H9 (cell line): ENCODE measurements around the gene OSBPL1A. TPM values are rescaled to one million over a fixed set of nuclear protein-coding genes. Genes with fewer than 3 reads are reported as not detected.

Source experiments
- DNase-seq: peaks from one replicate; pipeline ENCODE4 v3.0.0-alpha.2; 2017
- H2AFZ ChIP-seq: one replicate; pipeline ENCODE4 v1.6.1; 2013; ENCODE audit warnings: mild to moderate bottlenecking, low read length, control low read depth, moderate library complexity
- H2AK5ac ChIP-seq: 2 replicates; pipeline ENCODE4 v1.6.1; 2013; ENCODE audit warnings: low read length, control low read depth, mixed read lengths; ENCODE audit not compliant: insufficient read length
- H2BK120ac ChIP-seq: one replicate; pipeline ENCODE4 v1.6.1; 2013; ENCODE audit warnings: low read depth, mild to moderate bottlenecking, low read length, control low read depth, inconsistent platforms; ENCODE audit not compliant: poor library complexity, severe bottlenecking
- H2BK12ac ChIP-seq: 2 replicates; pipeline ENCODE4 v1.6.1; 2013; ENCODE audit warnings: low read length, control low read depth, mixed read lengths, low read depth; ENCODE audit not compliant: insufficient read length
- H2BK15ac ChIP-seq: 2 replicates; pipeline ENCODE4 v1.6.1; 2013; ENCODE audit warnings: low read depth, low read length, control low read depth
- H2BK20ac ChIP-seq: one replicate; pipeline ENCODE4 v1.6.1; 2013; ENCODE audit warnings: low read depth, mild to moderate bottlenecking, low read length, control low read depth, inconsistent platforms; ENCODE audit not compliant: poor library complexity, severe bottlenecking
- H2BK5ac ChIP-seq: 2 replicates; pipeline ENCODE4 v1.6.1; 2013; ENCODE audit warnings: low read length, control low read depth, mixed read lengths; ENCODE audit not compliant: insufficient read length
- H3K14ac ChIP-seq: 2 replicates; pipeline ENCODE4 v1.6.1; 2013; ENCODE audit warnings: low read length, control low read depth; ENCODE audit not compliant: insufficient read depth
- H3K18ac ChIP-seq: 2 replicates; pipeline ENCODE4 v1.6.1; 2013; ENCODE audit warnings: low read depth, mild to moderate bottlenecking, mixed read lengths, low read length, control low read depth; ENCODE audit not compliant: insufficient read length
- H3K23ac ChIP-seq: 2 replicates; pipeline ENCODE4 v1.6.1; 2013; ENCODE audit warnings: low read length, control low read depth, mixed read lengths, low read depth; ENCODE audit not compliant: insufficient read length
- H3K23me2 ChIP-seq: 2 replicates; pipeline ENCODE4 v1.6.1; 2013; ENCODE audit warnings: low read depth, mild to moderate bottlenecking, mixed read lengths, low read length, control low read depth; ENCODE audit not compliant: insufficient read length, poor library complexity, severe bottlenecking
- H3K27ac ChIP-seq: 2 replicates; pipeline ENCODE4 v1.5.1; 2013; ENCODE audit warnings: low read length, control low read depth, mixed read lengths, low read depth; ENCODE audit not compliant: insufficient read length
- H3K27me3 ChIP-seq: 2 replicates; pipeline ENCODE4 v1.6.1; 2013; ENCODE audit warnings: low read length, control low read depth, inconsistent platforms; ENCODE audit not compliant: insufficient read depth
- H3K4ac ChIP-seq: 2 replicates; pipeline ENCODE4 v1.6.1; 2013; ENCODE audit warnings: low read depth, mild to moderate bottlenecking, control low read depth, inconsistent platforms, low read length, moderate library complexity
- H3K4me1 ChIP-seq: 2 replicates; pipeline ENCODE4 v1.6.1; 2013; ENCODE audit warnings: low read length, control low read depth, inconsistent platforms; ENCODE audit not compliant: insufficient read depth
- H3K4me2 ChIP-seq: 2 replicates; pipeline ENCODE4 v1.6.1; 2013; ENCODE audit warnings: low read length, control low read depth, mixed read lengths; ENCODE audit not compliant: insufficient read length, insufficient read depth
- H3K56ac ChIP-seq: 2 replicates; pipeline ENCODE4 v1.6.1; 2013; ENCODE audit warnings: low read depth, mild to moderate bottlenecking, mixed read lengths, low read length, control low read depth; ENCODE audit not compliant: insufficient read length
- H3K79me1 ChIP-seq: 2 replicates; pipeline ENCODE4 v1.6.1; 2013; ENCODE audit warnings: low read depth, mild to moderate bottlenecking, moderate library complexity, low read length, control low read depth, inconsistent platforms; ENCODE audit not compliant: insufficient read depth, poor library complexity, severe bottlenecking
- H3K79me2 ChIP-seq: 2 replicates; pipeline ENCODE4 v1.6.1; 2013; ENCODE audit warnings: low read length, control low read depth, inconsistent platforms; ENCODE audit not compliant: insufficient read depth
- H3K9ac ChIP-seq: 2 replicates; pipeline ENCODE4 v1.6.1; 2013; ENCODE audit warnings: low read length, control low read depth, mixed read lengths; ENCODE audit not compliant: insufficient read length; ENCODE audit errors: extremely low read depth
- H3K9me3 ChIP-seq: one replicate; pipeline ENCODE4 v1.6.1; 2013; ENCODE audit warnings: low read depth, low read length, inconsistent platforms; ENCODE audit not compliant: control insufficient read depth
- H3T11ph ChIP-seq: one replicate; pipeline ENCODE4 v1.6.1; 2013; ENCODE audit warnings: mild to moderate bottlenecking, low read length, control low read depth, inconsistent platforms
- H4K20me1 ChIP-seq: one replicate; pipeline ENCODE4 v1.6.1; 2013; ENCODE audit not compliant: control insufficient read depth, insufficient read length, insufficient read depth
- H4K5ac ChIP-seq: 2 replicates; pipeline ENCODE4 v1.6.1; 2013; ENCODE audit warnings: low read depth, mild to moderate bottlenecking, mixed read lengths, low read length, control low read depth; ENCODE audit not compliant: insufficient read length
- H4K8ac ChIP-seq: replicated peaks from 2 replicates; pipeline ENCODE4 v1.6.1; 2013; ENCODE audit warnings: low read length, control low read depth, mixed read lengths, low read depth; ENCODE audit not compliant: insufficient read length
- H4K91ac ChIP-seq: 2 replicates; pipeline ENCODE4 v1.6.1; 2013; ENCODE audit warnings: low read depth, mild to moderate bottlenecking, moderate library complexity, mixed read lengths, low read length, control low read depth; ENCODE audit not compliant: insufficient read length
- H3K27ac Mint-ChIP-seq, 3 experiments: 2 replicates in 2 of 3; 3 replicates in 1 of 3; pipeline ENCODE4 v1.8.0; 2020 to 2021; ENCODE audit warnings: mixed read lengths in 3 of 3, mild to moderate bottlenecking in 1 of 3, moderate library complexity in 1 of 3
- H3K27me3 Mint-ChIP-seq: 2 replicates; pipeline ENCODE4 v1.8.0; 2021; ENCODE audit warnings: low read depth, mild to moderate bottlenecking, moderate library complexity, mixed read lengths
- H3K36me3 Mint-ChIP-seq, 3 experiments: 2 replicates in 2 of 3; 3 replicates in 1 of 3; pipeline ENCODE4 v1.8.0; 2020 to 2021; ENCODE audit warnings: low read depth in 3 of 3, mixed read lengths in 3 of 3; ENCODE audit not compliant: insufficient read depth in 1 of 3
- H3K4me1 Mint-ChIP-seq, 2 experiments: 2 replicates each; pipeline ENCODE4 v1.8.0; 2020; ENCODE audit warnings: mixed read lengths in 2 of 2
- H3K4me3 Mint-ChIP-seq, 2 experiments: 2 replicates in 1 of 2; 3 replicates in 1 of 2; pipeline ENCODE4 v1.8.0; 2020 to 2021; ENCODE audit warnings: mild to moderate bottlenecking in 2 of 2, mixed read lengths in 2 of 2, moderate library complexity in 1 of 2
- H3K9me3 Mint-ChIP-seq, 2 experiments: 2 replicates in 1 of 2; 3 replicates in 1 of 2; pipeline ENCODE4 v1.8.0; 2020; ENCODE audit warnings: mild to moderate bottlenecking in 2 of 2, mixed read lengths in 2 of 2, moderate library complexity in 1 of 2
- CTCF ChIP-seq: fragments of 200-600 bp; sonication (generic); conservative IDR thresholded peaks from 3 replicates; pipeline ENCODE4 v1.8.0; 2021; ENCODE audit warnings: antibody characterized with exemption, mild to moderate bottlenecking
- WGBS: extraction: QIAGEN DNeasy Blood & Tissue Kit; methylation state at CpG from one replicate; pipeline ENCODE4 v1.1.7; 2013; ENCODE audit warnings: missing lambda C conversion rate, low lambda C conversion rate, mixed read lengths; ENCODE audit not compliant: insufficient read length; ENCODE audit errors: extremely low coverage; 5-methylcytosine and 5-hydroxymethylcytosine counted together
- total RNA-seq: library from RNA; stranded (reverse); gene quantifications from 2 replicates; pipeline ENCODE4 v1.2.1, GENCODE V29; 2021

The OSBPL1A gene
- total RNA-seq, 1 experiment from 2014 or later: 33.9 TPM

GRCh38 chr18:24446953-24447538, 49.4 kb upstream of the OSBPL1A start:
- DNase-seq: no peak
- no peaks in the 10 kb centered on the region for H3K23me2 ChIP-seq
- no peaks in the 10 kb centered on the region for H3K27me3 ChIP-seq
- H2AFZ ChIP-seq: no peak overlapping the region
- H3K14ac ChIP-seq: no peak overlapping the region
- no peak overlapping the region for H3K18ac ChIP-seq
- H2BK15ac ChIP-seq: no peak overlapping the region
- H3K36me3 Mint-ChIP-seq: peaks cover 6 to 68% (median 63%) of the 10 kb centered on the region in 3 experiments; a peak in 6 of 7 replicates
- no peaks in the 10 kb centered on the region for H3K4me1 ChIP-seq
- H3T11ph ChIP-seq: no peak overlapping the region
- no peaks in the 10 kb centered on the region for H3K4me1 Mint-ChIP-seq
- H4K20me1 ChIP-seq: no peaks in the 10 kb centered on the region
- no peaks in the 10 kb centered on the region for H3K9me3 ChIP-seq
- H3K79me2 ChIP-seq: no peaks in the 10 kb centered on the region
- no peak overlapping the region for H3K27ac ChIP-seq
- no peaks in the 10 kb centered on the region for H3K79me1 ChIP-seq
- no peaks in the 10 kb centered on the region for H3K27me3 Mint-ChIP-seq
- no peak overlapping the region for H3K4me3 Mint-ChIP-seq
- H3K4ac ChIP-seq: no peak overlapping the region
- H2AK5ac ChIP-seq: no peak overlapping the region
- no peak overlapping the region; a peak in 1 of 7 replicates for H3K27ac Mint-ChIP-seq
- H4K91ac ChIP-seq: no peak overlapping the region
- no peak overlapping the region for H4K8ac ChIP-seq
- no peaks in the 10 kb centered on the region for H3K9me3 Mint-ChIP-seq
- no peak overlapping the region for H3K56ac ChIP-seq
- H2BK120ac ChIP-seq: no peak overlapping the region
- no peak overlapping the region for H2BK20ac ChIP-seq
- H3K4me2 ChIP-seq: no peak overlapping the region
- no peak overlapping the region for H4K5ac ChIP-seq
- H3K23ac ChIP-seq: no peak overlapping the region
- H3K9ac ChIP-seq: no peak overlapping the region
- H2BK12ac ChIP-seq: no peak overlapping the region
- TF ChIP-seq CTCF: peak; percentile 55
- WGBS: no CpG with 5 or more reads among the region's 1 CpG
- no peak overlapping the region for H2BK5ac ChIP-seq
